GM12801 (cell line): ENCODE measurements around the gene UQCC3.

ENCODE experiments used
- CTCF ChIP-seq: IDR thresholded peaks from one replicate; pipeline ENCODE4 v1.5.1; 2011; ENCODE audit warnings: control low read depth; ENCODE audit not compliant: insufficient read length; ENCODE audit errors: extremely low read depth

Gene UQCC3

GRCh38 chr11:62656796-62657429 is 14.6 kb upstream of the UQCC3 start:
- TF ChIP-seq CTCF: no peak

GRCh38 chr11:62664405-62665074 is 6.9 kb upstream of the UQCC3 start:
- TF ChIP-seq CTCF: no peak

- no peak for TF ChIP-seq CTCF
Observed at GRCh38 chr11:62665075-62665598, 6.3 kb upstream of the UQCC3 start, which contains the start of the genes C11orf98 and CSKMT. Gene C11orf98, minus strand, starts transcription at chr11:62665210. Its CDS starts 41 bp downstream, at chr11:62665169. Gene CSKMT, plus strand, starts transcription at chr11:62665312. Its CDS starts 568 bp downstream, at chr11:62665880.

- no peak for TF ChIP-seq CTCF
Observed at GRCh38 chr11:62665599-62666258, 5.7 kb upstream of the UQCC3 start.

- TF ChIP-seq CTCF: no peak
Observed at GRCh38 chr11:62666259-62666926, 5.1 kb upstream of the UQCC3 start.

GRCh38 chr11:62667460-62667859 is 4.0 kb upstream of the UQCC3 start:
- no peak for TF ChIP-seq CTCF
